ENCODE results near the gene SCYGR2.

DNA sequence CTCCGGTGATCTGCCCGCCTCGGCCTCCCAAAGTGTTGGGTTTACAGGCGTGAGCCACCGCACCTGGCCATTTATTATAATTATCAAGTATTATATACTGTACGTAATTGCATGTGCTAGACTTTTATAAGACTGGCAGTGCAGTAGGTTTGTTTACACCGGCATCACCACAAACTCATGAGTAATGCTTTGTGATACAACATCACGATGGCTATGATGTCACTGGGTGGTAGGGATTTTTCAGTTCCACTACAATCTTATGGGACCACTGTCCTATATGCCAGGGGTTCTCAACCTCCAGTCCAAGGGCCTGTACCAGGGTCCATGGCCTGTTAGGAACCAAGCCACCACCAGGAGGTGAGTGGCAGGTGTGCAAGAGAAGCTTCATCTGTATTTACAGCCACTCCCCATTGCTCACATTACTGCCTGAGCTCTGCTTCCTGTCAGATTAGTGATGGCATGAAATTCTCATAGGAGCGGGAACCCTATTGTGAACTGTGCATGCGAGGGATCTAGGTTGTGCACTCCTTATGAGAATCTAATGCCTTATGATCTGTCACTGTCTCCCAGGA lies 28.0 kb downstream of the SCYGR2 start:
- TF ChIP-seq CTCF (conservative IDR thresholded peaks at IDR 0.05 in 1 of 2, IDR thresholded peaks at IDR 0.05 in 1 of 2; ENCODE audit: extremely low read depth in 1 of 2, insufficient read depth in 1 of 2, low read depth in 1 of 2, low read length in 2 of 2) = no peak
- TF ChIP-seq EZH2 (IDR thresholded peaks at IDR 0.05; ENCODE audit: borderline replicate concordance, low read length) = no peak

All from mammary epithelial cell (primary cell).